NCI-H345 treated with DMSO at 0.1 percent for 48 hours (cell line): ENCODE results near the gene DEFB123.

Experiments
- DNase-seq: peaks from one replicate; lab custom pipeline; 2025; ENCODE audit not compliant: unreplicated experiment; lab: John Stamatoyannopoulos, UW

The DEFB123 gene

GRCh38 chr20:31473331-31474096 is 33.1 kb downstream of the DEFB123 start:
- DNase-seq: no peak

GRCh38 chr20:31474097-31474436 is 33.6 kb downstream of the DEFB123 start:
- no peak for DNase-seq

GRCh38 chr20:31474758-31475427 is 34.5 kb downstream of the DEFB123 start, which contains the start of the genes DEFB124 and REM1:
DEFB124 (minus strand) TSS chr20:31475127; CDS start chr20:31473013, 2,114 bp downstream.
REM1 (plus strand) TSS chr20:31475288; CDS start chr20:31476446, 1,158 bp downstream.
- DNase-seq: no peak

GRCh38 chr20:31475472-31476293 is 35.3 kb downstream of the DEFB123 start:
- no peak for DNase-seq

- no peak for DNase-seq
Measured at GRCh38 chr20:31476294-31476585, 35.8 kb downstream of the DEFB123 start.

- DNase-seq: no peak
Measured at GRCh38 chr20:31476643-31477215, 36.3 kb downstream of the DEFB123 start.

GRCh38 chr20:31484001-31484400 is 43.6 kb downstream of the DEFB123 start:
- no peak for DNase-seq

- DNase-seq: no peak
Measured at GRCh38 chr20:31485450-31486339, 45.3 kb downstream of the DEFB123 start.

- DNase-seq: no peak
Measured at GRCh38 chr20:31488115-31488514, 47.7 kb downstream of the DEFB123 start.

- no peak for DNase-seq
Measured at GRCh38 chr20:31489152-31489551, 48.7 kb downstream of the DEFB123 start.

GRCh38 chr20:31490752-31491151 is 50.3 kb downstream of the DEFB123 start:
- DNase-seq: no peak

GRCh38 chr20:31494131-31494530 is 53.7 kb downstream of the DEFB123 start:
- no peak for DNase-seq

GRCh38 chr20:31496761-31497295 is 56.4 kb downstream of the DEFB123 start:
- peak; percentile 8 for DNase-seq

GRCh38 chr20:31497838-31498540 is 57.6 kb downstream of the DEFB123 start:
- DNase-seq: no peak
